Liver (tissue), 9 donors: ENCODE results near the gene TMEM44. TPM values are rescaled to one million over a fixed set of nuclear protein-coding genes. Genes with fewer than 3 reads are reported as not detected.

Experiments
- DNase-seq: peaks from one replicate; pipeline ENCODE4 v3.0.0-alpha.2; 2017; ENCODE audit warnings: low spot score
- H3K27ac ChIP-seq, 2 donors: one replicate each; pipeline ENCODE4 v1.7.0; 2013; ENCODE audit warnings: inconsistent platforms in 2 of 2, low read length in 2 of 2, control low read depth in 1 of 2, low read depth in 1 of 2, mild to moderate bottlenecking in 1 of 2
- H3K27me3 ChIP-seq, 4 donors: one replicate each; pipeline versions ENCODE4 v1.6.1 to v1.7.0; 2013; ENCODE audit warnings: low read length in 3 of 4, inconsistent platforms in 1 of 4, mild to moderate bottlenecking in 1 of 4, moderate library complexity in 1 of 4; ENCODE audit not compliant: control insufficient read depth in 4 of 4, insufficient read depth in 4 of 4
- H3K36me3 ChIP-seq, 4 donors: one replicate each; pipeline versions ENCODE4 v1.6.1 to v1.7.0; 2013; ENCODE audit warnings: low read length in 3 of 4, mild to moderate bottlenecking in 3 of 4, low read depth in 1 of 4, moderate library complexity in 1 of 4; ENCODE audit not compliant: control insufficient read depth in 4 of 4, insufficient read depth in 3 of 4
- H3K4me1 ChIP-seq, 4 donors: one replicate each; pipeline versions ENCODE4 v1.6.1 to v1.7.0; 2013; ENCODE audit warnings: low read length in 3 of 4, mild to moderate bottlenecking in 3 of 4, moderate library complexity in 1 of 4; ENCODE audit not compliant: control insufficient read depth in 4 of 4, insufficient read depth in 4 of 4
- H3K4me3 ChIP-seq, 3 donors: one replicate each; pipeline versions ENCODE4 v1.6.1 to v1.7.0; 2013; ENCODE audit warnings: low read length in 3 of 3, control low read depth in 1 of 3, low read depth in 1 of 3, mild to moderate bottlenecking in 1 of 3
- H3K9ac ChIP-seq, 2 donors: one replicate each; pipeline ENCODE4 v1.7.0; 2013; ENCODE audit warnings: low read length in 2 of 2, mild to moderate bottlenecking in 2 of 2, moderate library complexity in 2 of 2, control low read depth in 1 of 2, low read depth in 1 of 2
- H3K9me3 ChIP-seq, 4 donors: one replicate each; pipeline versions ENCODE4 v1.6.1 to v1.7.0; 2013; ENCODE audit warnings: low read length in 3 of 4; ENCODE audit not compliant: control insufficient read depth in 4 of 4
- CTCF ChIP-seq: fragments of 150-350 bp; IDR thresholded peaks from 2 replicates; pipeline ENCODE4 v1.5.1; 2017; ENCODE audit warnings: improper control_type of control experiment, low read depth, low read length; ENCODE audit not compliant: missing input control
- FOXA1 ChIP-seq: IDR thresholded peaks from 2 replicates; pipeline ENCODE4 v1.6.1; 2016; ENCODE audit warnings: antibody characterized with exemption
- GABPA ChIP-seq, 2 donors: IDR thresholded peaks in 1 of 2; conservative IDR thresholded peaks in 1 of 2; 2 replicates each; pipeline ENCODE4 v1.6.1; 2016; ENCODE audit warnings: antibody characterized with exemption in 2 of 2, mild to moderate bottlenecking in 1 of 2, moderate library complexity in 1 of 2
- HNF4A ChIP-seq, 2 donors: conservative IDR thresholded peaks; 2 replicates each; pipeline ENCODE4 v1.6.1; 2016; ENCODE audit warnings: antibody characterized with exemption in 2 of 2, mild to moderate bottlenecking in 2 of 2
- NR2F2 ChIP-seq: IDR thresholded peaks from 2 replicates; pipeline ENCODE4 v1.6.1; 2016; ENCODE audit warnings: antibody characterized with exemption
- RAD21 ChIP-seq, 2 donors: IDR thresholded peaks; 2 replicates each; pipeline ENCODE4 v1.6.1; 2016; ENCODE audit warnings: antibody characterized with exemption in 2 of 2, mild to moderate bottlenecking in 2 of 2
- SP1 ChIP-seq: IDR thresholded peaks from 2 replicates; pipeline ENCODE4 v1.6.1; 2018; ENCODE audit warnings: antibody characterized with exemption, mild to moderate bottlenecking
- ZBTB33 ChIP-seq: IDR thresholded peaks from 2 replicates; pipeline ENCODE4 v1.6.1; 2016; ENCODE audit warnings: antibody characterized with exemption
- WGBS: extraction: QIAGEN DNeasy Blood & Tissue Kit; methylation state at CpG from one replicate; pipeline ENCODE4 v1.1.7; 2013; 5-methylcytosine and 5-hydroxymethylcytosine counted together
- polyA plus RNA-seq, 2 donors: library from polyadenylated mRNA; stranded (reverse) in 1 of 2; unstranded in 1 of 2; fragments of 200-250 nt in 1 of 2; fragments of >200 nt in 1 of 2; fragmentation: Nextera tagmentation in 1 of 2; extraction: Ambion mirVana in 1 of 2; gene quantifications; one replicate each; pipeline versions ENCODE4 v1.2.1 to v1.2.3, GENCODE V29; 2013 to 2015
- total RNA-seq, 2 donors: library from RNA; depleted of rRNA; stranded (reverse); fragments of >200 nt; gene quantifications; one replicate each; pipeline ENCODE4 v1.2.3, GENCODE V29; 2014
- TF ChIP-seq, protein P1 (sequence below): IDR thresholded peaks from 2 replicates; pipeline ENCODE4 v1.6.1; 2016; ENCODE audit warnings: antibody characterized with exemption, mild to moderate bottlenecking
- donor health status: healthy.
- donor health status: healthy.
- donor health status: healthy.
- donor health status: healthy.
- donor health status: healthy.

The TMEM44 gene
- total and polyA plus RNA-seq, 4 donors: 1.8 to 5.0 (median 3.2) TPM

- H3K27me3 ChIP-seq: no peaks in the 10 kb centered on the region
- H3K9ac ChIP-seq: no peak overlapping the region
- H3K9me3 ChIP-seq: no peaks in the 10 kb centered on the region
- H3K36me3 ChIP-seq: peaks cover 6 to 35% (median 12%) of the 10 kb centered on the region in 4 donors
- WGBS: 98% methylated on average over 10 of the region's 10 CpGs
- TF ChIP-seq RAD21 (IDR thresholded peaks at IDR 0.05): no peak
- no peak for TF ChIP-seq FOXA1
- no peak for TF ChIP-seq HNF4A (conservative IDR thresholded peaks at IDR 0.05)
- no peak for TF ChIP-seq CTCF
- DNase-seq: no peak
- no peak overlapping the region for H3K27ac ChIP-seq
- no peaks in the 10 kb centered on the region for H3K4me1 ChIP-seq
- no peak overlapping the region for H3K4me3 ChIP-seq
Observed at GRCh38 chr3:194638991-194639605, 5.9 kb upstream of the TMEM44 start.

DNA sequence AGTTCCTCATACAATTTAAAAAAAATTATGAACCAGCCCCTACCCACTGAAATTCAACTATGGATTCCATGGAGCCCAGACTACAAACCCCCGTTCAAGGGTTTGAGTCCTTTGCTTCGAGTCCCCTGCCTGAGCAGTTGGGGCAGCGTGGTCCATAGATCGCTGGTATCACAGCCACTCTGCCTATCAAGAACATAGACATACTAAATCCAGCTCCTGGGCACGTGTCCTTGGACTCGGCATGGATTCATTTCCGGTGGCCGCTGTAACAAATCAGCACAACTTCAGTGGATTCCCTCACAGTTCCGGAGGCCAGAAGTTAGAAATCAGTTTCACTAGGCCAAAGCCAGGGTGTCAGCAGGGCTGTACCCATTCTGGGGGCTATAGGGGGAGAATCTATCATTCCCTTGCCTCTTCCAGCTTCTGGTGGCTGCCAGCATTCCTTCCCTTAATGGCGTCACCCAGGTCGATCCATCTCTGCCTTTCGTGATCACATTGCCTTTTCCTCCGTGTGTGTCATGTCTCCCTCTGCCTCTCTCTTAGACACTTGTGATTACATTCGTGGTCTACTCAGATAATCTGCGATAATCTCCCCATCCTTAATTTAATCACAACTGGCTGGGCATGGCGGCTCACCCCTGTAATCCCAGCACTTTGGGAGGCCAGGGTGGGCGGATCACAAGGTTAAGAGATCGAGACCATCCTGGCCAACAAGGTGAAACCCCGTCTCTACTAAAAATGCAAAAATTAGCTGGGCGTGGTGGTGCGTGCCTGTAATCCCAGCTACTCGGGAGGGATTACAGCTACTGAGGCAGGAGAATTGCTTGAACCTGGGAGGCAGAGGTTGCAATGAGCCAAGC is 4.6 kb upstream of the TMEM44 start:
- H3K9me3 ChIP-seq: no peaks in the 10 kb centered on the region
- H3K27ac ChIP-seq: no peak overlapping the region
- TF ChIP-seq NR2F2: no peak
- TF ChIP-seq GABPA (IDR thresholded peaks at IDR 0.05 in 1 of 2, conservative IDR thresholded peaks at IDR 0.05 in 1 of 2): no peak
- no peak for TF ChIP-seq SP1
- TF ChIP-seq, protein P1, sequence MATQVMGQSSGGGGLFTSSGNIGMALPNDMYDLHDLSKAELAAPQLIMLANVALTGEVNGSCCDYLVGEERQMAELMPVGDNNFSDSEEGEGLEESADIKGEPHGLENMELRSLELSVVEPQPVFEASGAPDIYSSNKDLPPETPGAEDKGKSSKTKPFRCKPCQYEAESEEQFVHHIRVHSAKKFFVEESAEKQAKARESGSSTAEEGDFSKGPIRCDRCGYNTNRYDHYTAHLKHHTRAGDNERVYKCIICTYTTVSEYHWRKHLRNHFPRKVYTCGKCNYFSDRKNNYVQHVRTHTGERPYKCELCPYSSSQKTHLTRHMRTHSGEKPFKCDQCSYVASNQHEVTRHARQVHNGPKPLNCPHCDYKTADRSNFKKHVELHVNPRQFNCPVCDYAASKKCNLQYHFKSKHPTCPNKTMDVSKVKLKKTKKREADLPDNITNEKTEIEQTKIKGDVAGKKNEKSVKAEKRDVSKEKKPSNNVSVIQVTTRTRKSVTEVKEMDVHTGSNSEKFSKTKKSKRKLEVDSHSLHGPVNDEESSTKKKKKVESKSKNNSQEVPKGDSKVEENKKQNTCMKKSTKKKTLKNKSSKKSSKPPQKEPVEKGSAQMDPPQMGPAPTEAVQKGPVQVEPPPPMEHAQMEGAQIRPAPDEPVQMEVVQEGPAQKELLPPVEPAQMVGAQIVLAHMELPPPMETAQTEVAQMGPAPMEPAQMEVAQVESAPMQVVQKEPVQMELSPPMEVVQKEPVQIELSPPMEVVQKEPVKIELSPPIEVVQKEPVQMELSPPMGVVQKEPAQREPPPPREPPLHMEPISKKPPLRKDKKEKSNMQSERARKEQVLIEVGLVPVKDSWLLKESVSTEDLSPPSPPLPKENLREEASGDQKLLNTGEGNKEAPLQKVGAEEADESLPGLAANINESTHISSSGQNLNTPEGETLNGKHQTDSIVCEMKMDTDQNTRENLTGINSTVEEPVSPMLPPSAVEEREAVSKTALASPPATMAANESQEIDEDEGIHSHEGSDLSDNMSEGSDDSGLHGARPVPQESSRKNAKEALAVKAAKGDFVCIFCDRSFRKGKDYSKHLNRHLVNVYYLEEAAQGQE: no peak
- TF ChIP-seq HNF4A (conservative IDR thresholded peaks at IDR 0.05): no peak
- no peak for TF ChIP-seq ZBTB33
- peaks cover 2 to 24% (median 10%) of the 10 kb centered on the region in 4 donors for H3K36me3 ChIP-seq
- no peaks in the 10 kb centered on the region for H3K27me3 ChIP-seq
- no peak for DNase-seq
- no peak overlapping the region for H3K9ac ChIP-seq
- H3K4me3 ChIP-seq: no peak overlapping the region
- H3K4me1 ChIP-seq: peaks cover 2 to 9% (median 5%) of the 10 kb centered on the region in 4 donors
- 94% methylated on average over 22 of the region's 22 CpGs for WGBS
